Measurements from ENCODE around the gene KDM1A.

The KDM1A gene

DNA sequence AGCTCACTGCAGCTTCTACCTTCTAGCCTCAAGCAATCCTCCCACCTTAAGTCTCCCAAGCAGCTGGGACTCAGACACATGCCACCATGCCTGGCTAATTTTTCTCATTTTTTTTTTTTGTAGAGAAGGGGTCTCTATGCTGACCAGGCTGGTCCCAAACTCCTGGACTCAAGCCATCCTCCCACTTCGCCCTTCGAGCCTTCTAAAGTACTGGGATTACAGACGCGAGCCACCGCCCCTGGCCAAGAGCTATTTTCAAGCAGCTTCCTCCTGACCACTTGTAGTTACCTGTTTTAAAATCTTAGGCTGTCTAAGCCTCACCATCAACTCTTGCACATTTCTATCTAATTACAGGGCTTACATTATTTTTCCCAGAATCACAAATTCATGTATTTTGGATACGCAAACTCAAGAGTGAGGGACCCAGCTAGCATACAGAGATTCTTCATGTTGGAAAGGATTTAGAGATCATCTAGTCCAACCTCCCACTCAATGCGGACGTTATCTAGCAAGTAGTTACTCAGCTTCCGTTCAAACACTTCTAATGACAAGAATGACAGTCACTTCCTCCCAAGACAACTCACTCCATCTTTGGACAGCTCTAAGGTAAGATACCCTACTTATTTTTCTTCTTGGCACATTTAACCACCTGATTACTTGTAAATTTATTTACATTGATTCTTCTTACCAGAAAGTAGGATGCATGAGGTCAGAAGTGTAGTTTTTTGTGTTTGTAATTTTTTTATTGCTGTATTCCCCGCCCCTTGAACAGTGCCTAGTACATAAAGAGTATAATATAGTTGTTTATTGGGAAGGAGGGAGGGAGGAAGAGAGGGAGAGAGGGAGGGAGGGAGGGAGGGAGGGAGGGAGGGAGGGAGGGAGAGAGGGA, 84.0 kb downstream of the KDM1A start:
- TF ChIP-seq, protein P1, sequence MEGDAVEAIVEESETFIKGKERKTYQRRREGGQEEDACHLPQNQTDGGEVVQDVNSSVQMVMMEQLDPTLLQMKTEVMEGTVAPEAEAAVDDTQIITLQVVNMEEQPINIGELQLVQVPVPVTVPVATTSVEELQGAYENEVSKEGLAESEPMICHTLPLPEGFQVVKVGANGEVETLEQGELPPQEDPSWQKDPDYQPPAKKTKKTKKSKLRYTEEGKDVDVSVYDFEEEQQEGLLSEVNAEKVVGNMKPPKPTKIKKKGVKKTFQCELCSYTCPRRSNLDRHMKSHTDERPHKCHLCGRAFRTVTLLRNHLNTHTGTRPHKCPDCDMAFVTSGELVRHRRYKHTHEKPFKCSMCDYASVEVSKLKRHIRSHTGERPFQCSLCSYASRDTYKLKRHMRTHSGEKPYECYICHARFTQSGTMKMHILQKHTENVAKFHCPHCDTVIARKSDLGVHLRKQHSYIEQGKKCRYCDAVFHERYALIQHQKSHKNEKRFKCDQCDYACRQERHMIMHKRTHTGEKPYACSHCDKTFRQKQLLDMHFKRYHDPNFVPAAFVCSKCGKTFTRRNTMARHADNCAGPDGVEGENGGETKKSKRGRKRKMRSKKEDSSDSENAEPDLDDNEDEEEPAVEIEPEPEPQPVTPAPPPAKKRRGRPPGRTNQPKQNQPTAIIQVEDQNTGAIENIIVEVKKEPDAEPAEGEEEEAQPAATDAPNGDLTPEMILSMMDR (IDR thresholded peaks at IDR 0.05), result no peak
- TF ChIP-seq ZFX (IDR thresholded peaks at IDR 0.05; ENCODE audit: borderline replicate concordance), result no peak
- no peak overlapping the region for H3K27ac ChIP-seq

DNA sequence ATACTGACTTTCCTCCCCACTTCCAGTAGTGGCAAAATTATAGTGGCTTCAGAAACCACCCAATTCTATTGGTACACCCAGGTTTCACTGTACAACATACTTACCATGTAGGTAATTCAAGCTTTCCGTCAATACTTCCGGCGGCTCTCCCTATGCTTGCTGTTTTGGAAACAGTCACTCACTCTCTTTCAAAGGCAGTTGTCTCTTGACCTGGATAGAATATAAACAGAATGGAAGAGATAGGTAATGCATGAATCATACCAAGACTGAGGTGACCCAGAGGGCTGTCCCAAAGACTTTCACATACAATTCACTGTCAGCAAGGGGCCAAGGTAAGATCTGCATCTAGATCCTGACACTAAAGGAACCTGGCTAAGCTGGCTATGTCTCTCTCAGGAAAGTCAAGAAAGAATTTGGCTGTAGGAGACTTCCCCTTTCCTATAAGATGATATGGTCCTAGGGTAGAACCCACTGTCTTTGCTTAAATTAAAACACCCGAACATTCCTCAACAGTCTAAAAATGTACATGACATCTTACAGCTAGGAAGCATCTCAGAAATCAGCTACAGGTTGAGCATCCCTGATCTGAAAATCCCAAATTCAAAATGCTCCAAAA, 89.8 kb downstream of the KDM1A start:
- TF ChIP-seq, protein P1 (IDR thresholded peaks at IDR 0.05), result no peak
- no peak for TF ChIP-seq ZFX (IDR thresholded peaks at IDR 0.05; ENCODE audit: borderline replicate concordance)
- no peak overlapping the region for H3K27ac ChIP-seq

DNA sequence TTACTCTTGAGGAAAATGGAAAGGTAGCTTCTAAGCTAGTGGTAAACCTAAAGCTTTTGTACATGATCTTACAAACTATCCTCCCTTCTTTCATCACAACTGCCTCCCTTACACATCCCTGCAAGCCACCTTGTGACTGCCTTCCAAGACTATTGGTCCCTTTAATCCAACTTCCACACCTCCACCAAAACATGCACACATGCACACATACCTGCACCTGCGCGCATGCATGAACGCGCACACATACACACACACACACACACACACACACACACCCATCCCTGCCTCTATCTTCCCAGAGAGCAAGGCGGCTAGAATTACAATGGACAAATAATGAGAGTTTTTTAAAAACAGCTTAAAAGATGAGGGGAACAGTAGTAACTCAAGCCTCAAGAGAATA, 91.1 kb downstream of the KDM1A start:
- H3K27ac ChIP-seq, result no peak overlapping the region
- TF ChIP-seq, protein P1 (IDR thresholded peaks at IDR 0.05), result no peak
- TF ChIP-seq ZFX (IDR thresholded peaks at IDR 0.05; ENCODE audit: borderline replicate concordance), result no peak

DNA sequence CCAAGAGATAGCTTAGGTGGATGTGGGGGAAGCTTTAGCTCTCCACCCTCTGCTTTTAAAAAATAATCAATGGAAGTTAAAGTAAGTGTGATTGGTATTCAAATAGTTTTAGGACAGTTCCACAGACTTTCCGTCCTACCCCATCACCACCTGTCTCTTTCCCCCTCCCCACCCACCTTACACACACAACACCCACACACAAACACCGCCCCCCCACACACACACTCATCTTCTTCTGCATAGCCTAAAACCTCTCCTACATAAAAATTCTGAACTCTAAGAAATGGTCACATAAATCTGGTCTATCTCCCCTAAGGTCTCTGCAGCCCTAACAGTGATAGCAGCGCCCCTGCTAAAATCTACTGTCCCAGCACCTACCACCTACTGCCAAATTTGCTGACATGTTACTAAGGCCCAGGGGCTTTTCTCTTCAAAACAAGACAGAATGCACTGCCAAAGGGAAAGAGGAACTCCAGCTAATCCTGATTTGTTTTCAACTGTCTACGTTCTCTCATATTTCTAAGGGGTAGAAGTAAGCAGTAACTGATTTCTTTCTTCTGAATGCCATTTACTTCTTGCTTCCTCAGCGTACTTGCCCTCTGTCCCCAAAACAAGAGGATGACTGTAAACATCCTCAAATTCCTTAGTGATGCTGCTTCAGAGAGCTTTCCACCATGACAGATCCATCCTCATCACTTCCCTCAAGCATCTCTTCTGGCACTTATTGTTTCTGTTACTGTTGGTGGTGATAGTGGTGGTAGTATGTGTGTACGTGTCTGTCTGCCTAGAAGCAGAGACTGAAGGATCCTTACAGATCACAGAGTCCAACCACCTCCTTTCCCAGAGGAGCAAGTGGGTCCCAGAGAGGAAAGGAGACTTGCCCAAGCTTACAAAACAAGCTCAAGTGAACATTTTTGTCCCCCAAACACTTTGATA, 92.6 kb downstream of the KDM1A start:
- H3K27ac ChIP-seq, result no peak overlapping the region
- TF ChIP-seq ZFX (IDR thresholded peaks at IDR 0.05; ENCODE audit: borderline replicate concordance), result no peak
- TF ChIP-seq, protein P1 (IDR thresholded peaks at IDR 0.05), result no peak

DNA sequence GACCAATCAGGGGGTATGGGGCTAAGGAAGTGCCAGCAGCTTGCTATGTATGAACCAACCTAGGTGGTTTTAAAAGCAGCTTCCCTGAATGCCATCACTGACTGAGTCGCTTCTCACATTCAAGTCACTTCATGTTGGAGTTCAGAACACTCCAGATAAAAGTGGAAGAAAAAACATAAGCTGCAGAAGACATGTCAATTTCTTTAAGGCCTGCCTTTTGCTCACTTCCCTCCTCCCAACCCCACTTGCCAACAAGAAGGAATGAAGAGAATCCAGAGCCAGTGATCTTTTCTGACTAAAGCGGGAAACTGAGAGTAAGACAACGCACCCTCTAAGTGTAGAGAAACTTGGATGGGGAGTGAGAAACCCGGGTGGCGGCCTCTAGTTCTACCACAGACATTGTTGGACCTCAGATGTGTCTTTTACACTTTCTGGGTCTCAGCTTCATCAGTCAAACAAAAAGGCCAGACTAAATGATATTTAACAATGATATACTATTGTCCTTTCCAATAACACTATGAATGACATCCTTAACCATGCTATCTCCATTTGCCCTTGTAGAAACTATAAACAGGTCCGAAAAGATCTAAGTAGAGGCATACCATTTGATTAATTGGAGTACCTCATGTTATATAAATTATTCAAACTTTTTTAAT, 95.3 kb downstream of the KDM1A start:
- TF ChIP-seq ZFX (IDR thresholded peaks at IDR 0.05; ENCODE audit: borderline replicate concordance), result no peak
- TF ChIP-seq, protein P1 (IDR thresholded peaks at IDR 0.05), result no peak
- peak overlapping the region; percentile 25; the same call in 1 of the 2 replicates for H3K27ac ChIP-seq

DNA sequence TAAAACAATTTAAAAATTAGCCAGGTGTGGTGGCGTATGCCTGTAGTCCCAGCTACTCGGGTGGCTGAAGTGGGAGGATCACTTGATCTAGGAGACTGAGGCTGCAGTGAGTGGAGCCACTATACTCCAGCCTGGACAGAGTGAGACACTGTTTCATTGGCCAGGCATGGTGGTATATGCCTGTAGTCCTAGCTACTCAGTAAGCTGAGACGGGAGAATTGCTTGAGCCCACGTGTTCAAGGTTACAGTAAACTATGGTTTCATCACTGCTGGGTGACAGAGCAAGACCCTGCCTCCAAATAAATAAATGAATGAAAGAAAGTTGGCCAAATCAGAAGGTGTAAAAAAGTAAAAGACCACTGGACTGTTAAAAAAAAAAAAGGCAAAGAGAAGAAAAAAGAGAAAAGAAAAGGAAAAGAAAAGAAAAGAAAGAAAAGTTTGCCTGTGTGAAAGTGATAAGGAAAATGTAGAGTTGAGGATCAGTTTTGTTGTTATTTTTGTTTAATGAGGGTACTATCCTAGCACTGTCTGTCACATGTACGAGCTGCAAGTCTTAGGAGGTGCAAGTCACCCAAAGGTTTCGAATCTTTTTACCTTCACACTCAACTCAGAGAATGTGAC, 97.1 kb downstream of the KDM1A start:
- H3K27ac ChIP-seq, result no peak overlapping the region
- TF ChIP-seq, protein P1 (IDR thresholded peaks at IDR 0.05), result no peak
- no peak for TF ChIP-seq ZFX (IDR thresholded peaks at IDR 0.05; ENCODE audit: borderline replicate concordance)
